ENCODE results near the gene PRSS33.

PRSS33 gene

GRCh38 chr16:2790631-2791030, 3.3 kb upstream of the PRSS33 start:
- Histone ChIP-seq H3K27me3 (ENCODE audit: control insufficient read depth, insufficient read depth, low read length) (no peaks in the 10 kb centered on the region), H3K9me3 (ENCODE audit: control insufficient read depth, low read length) (no peaks in the 10 kb centered on the region), H3K36me3 (ENCODE audit: control insufficient read depth, insufficient read depth, low read length) (no peaks in the 10 kb centered on the region), H3K4me1 (peaks cover 11% of the 10 kb centered on the region), H3K4me3 (ENCODE audit: low read depth, low read length) (no peak overlapping the region), H3K9ac (no peak overlapping the region), H3K79me2 (no peaks in the 10 kb centered on the region), H3K4me2 (ENCODE audit: low read length) (no peak overlapping the region), H3K27ac (no peak overlapping the region), H2AFZ (no peak overlapping the region)
- no peak for TF ChIP-seq CTCF (IDR thresholded peaks at IDR 0.05)

GRCh38 chr16:2787961-2788360, 601 bp upstream of the PRSS33 start:
- Histone ChIP-seq H2AFZ (no peak overlapping the region), H3K4me3 (ENCODE audit: low read depth, low read length) (no peak overlapping the region), H3K27me3 (ENCODE audit: control insufficient read depth, insufficient read depth, low read length) (peaks cover 3% of the 10 kb centered on the region), H3K79me2 (no peaks in the 10 kb centered on the region), H3K36me3 (ENCODE audit: control insufficient read depth, insufficient read depth, low read length) (no peaks in the 10 kb centered on the region), H3K9ac (no peak overlapping the region), H3K9me3 (ENCODE audit: control insufficient read depth, low read length) (no peaks in the 10 kb centered on the region), H3K4me1 (peaks cover 12% of the 10 kb centered on the region), H3K27ac (no peak overlapping the region), H3K4me2 (ENCODE audit: low read length) (no peak overlapping the region)
- no peak for TF ChIP-seq CTCF (IDR thresholded peaks at IDR 0.05)

- TF ChIP-seq CTCF (IDR thresholded peaks at IDR 0.05), result no peak
- Histone ChIP-seq H3K9ac (no peak overlapping the region), H3K4me2 (ENCODE audit: low read length) (no peak overlapping the region), H3K79me2 (no peaks in the 10 kb centered on the region), H2AFZ (no peak overlapping the region), H3K36me3 (ENCODE audit: control insufficient read depth, insufficient read depth, low read length) (no peaks in the 10 kb centered on the region), H3K9me3 (ENCODE audit: control insufficient read depth, low read length) (no peaks in the 10 kb centered on the region), H3K4me1 (peaks cover 12% of the 10 kb centered on the region), H3K27me3 (ENCODE audit: control insufficient read depth, insufficient read depth, low read length) (peaks cover 3% of the 10 kb centered on the region), H3K4me3 (ENCODE audit: low read depth, low read length) (no peak overlapping the region), H3K27ac (no peak overlapping the region)
These were observed 571 bp downstream of the PRSS33 start for GRCh38 chr16:2786826-2787151.

GRCh38 chr16:2786061-2786825, 1.1 kb downstream of the PRSS33 start:
- peaks cover 12% of the 10 kb centered on the region for H3K4me1 ChIP-seq
- H3K27ac ChIP-seq, result no peak overlapping the region
- H3K4me2 ChIP-seq (ENCODE audit: low read length), result no peak overlapping the region
- H3K36me3 ChIP-seq (ENCODE audit: control insufficient read depth, insufficient read depth, low read length), result no peaks in the 10 kb centered on the region
- no peak overlapping the region for H3K9ac ChIP-seq
- peaks cover 3% of the 10 kb centered on the region for H3K27me3 ChIP-seq (ENCODE audit: control insufficient read depth, insufficient read depth, low read length)
- no peaks in the 10 kb centered on the region for H3K9me3 ChIP-seq (ENCODE audit: control insufficient read depth, low read length)
- no peaks in the 10 kb centered on the region for H3K79me2 ChIP-seq
- H3K4me3 ChIP-seq (ENCODE audit: low read depth, low read length), result no peak overlapping the region
- H2AFZ ChIP-seq, result peak overlapping the region; percentile 11
- no peak for TF ChIP-seq CTCF (IDR thresholded peaks at IDR 0.05)

All from parathyroid adenoma (tissue), 2 donors.